A549 (cell line): ENCODE measurements around the gene PLIN5.

Experiments
- CEBPB ChIP-seq, 2 experiments: fragments of >200 bp in 1 of 2; sonication (Bioruptor Twin) in 1 of 2; formaldehyde crosslinking in 1 of 2; IDR thresholded peaks; 2 replicates each; pipeline ENCODE4 v1.6.1; 2012 to 2016
- CTCF ChIP-seq: fragments of >200 bp; sonication (Bioruptor Twin); formaldehyde crosslinking; IDR thresholded peaks from 3 replicates; pipeline ENCODE4 v1.5.1; 2016
- EP300 ChIP-seq, 2 experiments: fragments of >200 bp; sonication (Bioruptor Twin); formaldehyde crosslinking; IDR thresholded peaks; 2 replicates in 1 of 2; 3 replicates in 1 of 2; pipeline ENCODE4 v1.6.1; 2016 to 2017
- HOXA7 ChIP-seq: fragments of 250-450 bp; sonication (Bioruptor Pico); IDR thresholded peaks from 2 replicates; pipeline ENCODE4 v1.5.0; 2020; ENCODE audit warnings: mild to moderate bottlenecking, moderate library complexity
- MAFK ChIP-seq: fragments of 450-650 bp; IDR thresholded peaks from 2 replicates; pipeline ENCODE4 v1.6.1; 2014; ENCODE audit not compliant: partially characterized antibody
- MAZ ChIP-seq: fragments of 150-350 bp; IDR thresholded peaks from 2 replicates; pipeline ENCODE4 v1.6.1; 2014; ENCODE audit warnings: antibody characterized with exemption, low read depth, low read length, borderline replicate concordance
- POLR2A ChIP-seq: IDR thresholded peaks from 2 replicates; pipeline ENCODE4 v1.6.1; 2012; ENCODE audit warnings: mild to moderate bottlenecking, low read length
- RAD21 ChIP-seq, 2 experiments: fragments of >200 bp in 1 of 2; sonication (Bioruptor Twin) in 1 of 2; formaldehyde crosslinking in 1 of 2; IDR thresholded peaks in 1 of 2; conservative IDR thresholded peaks in 1 of 2; 2 replicates in 1 of 2; 3 replicates in 1 of 2; pipeline ENCODE4 v1.6.1; 2012 to 2018; ENCODE audit warnings: inconsistent platforms in 1 of 2
- ZFP36 ChIP-seq: fragments of 450-650 bp; IDR thresholded peaks from 2 replicates; pipeline ENCODE4 v1.6.1; 2014; ENCODE audit warnings: borderline replicate concordance; ENCODE audit not compliant: partially characterized antibody
- TF ChIP-seq, protein P1 (sequence below): fragments of 250-450 bp; sonication (Bioruptor Pico); IDR thresholded peaks from 2 replicates; pipeline ENCODE4 v1.5.0; 2021; ENCODE audit warnings: mild to moderate bottlenecking, moderate library complexity, borderline replicate concordance
- TF ChIP-seq, protein P2 (sequence below): IDR thresholded peaks from 2 replicates; pipeline ENCODE4 v1.6.1; 2012; ENCODE audit warnings: low read depth, borderline replicate concordance

DNA sequence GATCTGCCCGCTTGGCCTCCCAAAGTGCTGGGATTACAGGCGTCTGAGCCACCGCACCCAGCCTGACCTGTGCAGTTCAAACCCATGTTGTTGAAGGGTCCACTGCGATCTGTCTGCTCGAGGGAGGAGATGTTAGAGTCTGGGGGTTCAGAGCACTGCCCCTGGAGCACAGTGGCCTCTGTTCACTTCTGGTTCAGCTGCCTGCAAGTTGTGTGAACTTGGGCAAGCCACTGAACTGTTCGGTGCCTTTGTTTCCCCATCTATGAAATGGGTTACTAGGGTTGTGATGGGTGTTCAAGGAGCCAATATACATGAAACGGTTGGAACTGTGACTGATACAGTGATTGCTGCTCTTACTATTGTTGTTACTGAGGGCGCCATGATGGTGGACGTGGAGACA lies 1.7 kb downstream of the PLIN5 start:
- TF ChIP-seq CTCF (no peak), POLR2A (no peak), MAFK (no peak), CEBPB (IDR thresholded peaks at IDR 0.05) (no peak), HOXA7 (CRISPR knock-in tag) (no peak), RAD21 (conservative IDR thresholded peaks at IDR 0.05 in 1 of 2, IDR thresholded peaks at IDR 0.05 in 1 of 2) (no peak), MAZ (no peak), ZFP36 (no peak), EP300 (IDR thresholded peaks at IDR 0.05) (no peak)
- TF ChIP-seq, protein P1, sequence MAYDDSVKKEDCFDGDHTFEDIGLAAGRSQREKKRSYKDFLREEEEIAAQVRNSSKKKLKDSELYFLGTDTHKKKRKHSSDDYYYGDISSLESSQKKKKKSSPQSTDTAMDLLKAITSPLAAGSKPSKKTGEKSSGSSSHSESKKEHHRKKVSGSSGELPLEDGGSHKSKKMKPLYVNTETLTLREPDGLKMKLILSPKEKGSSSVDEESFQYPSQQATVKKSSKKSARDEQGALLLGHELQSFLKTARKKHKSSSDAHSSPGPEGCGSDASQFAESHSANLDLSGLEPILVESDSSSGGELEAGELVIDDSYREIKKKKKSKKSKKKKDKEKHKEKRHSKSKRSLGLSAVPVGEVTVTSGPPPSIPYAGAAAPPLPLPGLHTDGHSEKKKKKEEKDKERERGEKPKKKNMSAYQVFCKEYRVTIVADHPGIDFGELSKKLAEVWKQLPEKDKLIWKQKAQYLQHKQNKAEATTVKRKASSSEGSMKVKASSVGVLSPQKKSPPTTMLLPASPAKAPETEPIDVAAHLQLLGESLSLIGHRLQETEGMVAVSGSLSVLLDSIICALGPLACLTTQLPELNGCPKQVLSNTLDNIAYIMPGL (CRISPR knock-in tag), result no peak
- TF ChIP-seq, protein P2, sequence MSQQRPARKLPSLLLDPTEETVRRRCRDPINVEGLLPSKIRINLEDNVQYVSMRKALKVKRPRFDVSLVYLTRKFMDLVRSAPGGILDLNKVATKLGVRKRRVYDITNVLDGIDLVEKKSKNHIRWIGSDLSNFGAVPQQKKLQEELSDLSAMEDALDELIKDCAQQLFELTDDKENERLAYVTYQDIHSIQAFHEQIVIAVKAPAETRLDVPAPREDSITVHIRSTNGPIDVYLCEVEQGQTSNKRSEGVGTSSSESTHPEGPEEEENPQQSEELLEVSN, result no peak
